Testis (tissue), 3 donors: ENCODE measurements around the gene TMEM129. TPM values are rescaled to one million over a fixed set of nuclear protein-coding genes. Genes with fewer than 3 reads are reported as not detected.

Source experiments
- DNase-seq: peaks from one replicate; pipeline ENCODE4 v3.0.0-alpha.2; 2019
- H3K27ac ChIP-seq, 2 donors: fragments of 200-600 bp; sonication (generic); one replicate each; pipeline ENCODE4 v1.5.1; 2019
- H3K27me3 ChIP-seq: fragments of 200-600 bp; sonication (generic); one replicate; pipeline ENCODE4 v1.5.1; 2019
- H3K36me3 ChIP-seq: fragments of 200-600 bp; sonication (generic); one replicate; pipeline ENCODE4 v1.5.1; 2017; ENCODE audit warnings: low read depth; ENCODE audit errors: missing control alignments
- H3K4me1 ChIP-seq: fragments of 200-600 bp; sonication (generic); one replicate; pipeline ENCODE4 v1.5.1; 2019
- H3K4me3 ChIP-seq, 2 donors: fragments of 200-600 bp; sonication (generic); one replicate each; pipeline ENCODE4 v1.5.1; 2017 to 2019
- H3K9me3 ChIP-seq: fragments of 200-600 bp; sonication (generic); one replicate; pipeline ENCODE4 v1.5.1; 2017
- POLR2A ChIP-seq: fragments of 450-650 bp; IDR thresholded peaks from one replicate; pipeline ENCODE4 v1.6.1; 2017; ENCODE audit warnings: antibody characterized with exemption, mild to moderate bottlenecking, moderate library complexity
- WGBS, 2 donors: methylation state at CpG; one replicate each; pipeline ENCODE4 v1.1.5; 2018; 5-methylcytosine and 5-hydroxymethylcytosine counted together
- intact Hi-C: fragments of 100-400 bp; cut with DNase I; formaldehyde crosslinking; loops from one replicate; pipeline ENCODE4 v1.15.1; 2023; ENCODE audit warnings: low total_unique reads
- polyA plus RNA-seq: library from polyadenylated mRNA; stranded (reverse); fragments of 350-450 nt; fragmentation: Illumina TruSeq; extraction: RNeasy Lipid Tissue Mini Kit (QIAGEN cat#74804); gene quantifications from one replicate; pipeline ENCODE4 v1.2.3, GENCODE V29; 2014; ENCODE audit warnings: low read depth, low replicate concordance; ENCODE audit not compliant: insufficient read depth
- total RNA-seq, 2 donors: library from RNA; depleted of rRNA; stranded (reverse); fragments of >200 nt; gene quantifications; one replicate each; pipeline ENCODE4 v1.2.3, GENCODE V29; 2016
- TF ChIP-seq, protein P1 (sequence below), 3 experiments: fragments of 450-650 bp in 2 of 3; fragments of 200-600 bp in 1 of 3; sonication (generic) in 1 of 3; IDR thresholded peaks; one replicate each; pipeline ENCODE4 v1.5.1; 2016 to 2019; ENCODE audit warnings: antibody characterized with exemption in 3 of 3, mild to moderate bottlenecking in 2 of 3, moderate library complexity in 1 of 3

The TMEM129 gene
- total and polyA plus RNA-seq, 3 donors from 2014 or later: 34.0 to 76.4 (median 76.1) TPM

DNA sequence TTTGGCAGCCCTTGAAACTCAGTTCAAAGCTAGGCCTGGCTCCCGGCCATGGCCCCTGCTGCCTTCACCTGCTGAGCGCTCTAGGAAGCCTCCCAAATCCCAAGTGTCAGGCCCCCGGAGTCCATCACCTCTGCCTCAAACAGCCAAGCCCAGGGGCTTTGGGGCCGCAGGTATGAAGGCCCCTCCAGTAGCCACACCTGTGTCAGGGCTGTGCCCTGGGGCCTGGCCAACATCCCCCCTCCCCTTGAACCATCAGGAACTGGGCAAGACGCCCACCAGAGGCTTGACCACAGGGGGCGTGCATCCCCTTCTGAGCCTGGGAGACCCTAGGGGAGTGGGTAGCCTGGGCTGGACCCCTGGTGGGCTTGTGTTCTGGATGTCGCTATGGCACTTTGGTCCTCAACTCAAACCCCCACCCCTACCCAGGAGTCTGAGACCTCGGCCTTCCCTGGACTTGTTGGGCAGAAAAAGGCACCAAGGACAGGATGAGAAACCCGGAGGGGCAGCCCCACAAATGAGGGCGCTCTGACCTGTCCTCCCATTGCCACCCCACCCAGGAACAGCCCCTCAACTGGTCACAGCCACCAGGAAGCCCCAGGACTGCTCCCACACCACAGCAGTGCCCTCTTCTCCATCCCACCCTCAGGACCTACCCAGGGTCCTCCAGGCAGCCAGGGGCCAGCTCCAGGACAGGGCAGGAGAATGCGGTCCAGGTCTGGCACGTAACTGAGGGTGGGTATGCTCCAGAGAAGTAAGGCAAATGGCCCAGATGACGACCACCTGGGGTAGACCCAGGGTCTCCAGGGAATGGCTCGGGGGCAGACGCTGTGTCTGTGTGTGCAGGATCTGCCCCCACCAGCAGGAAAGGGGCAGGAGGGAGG, 4.8 kb downstream of the TMEM129 start:
- Histone ChIP-seq H3K27ac (no peak overlapping the region), H3K9me3 (no peaks in the 10 kb centered on the region), H3K27me3 (no peaks in the 10 kb centered on the region), H3K4me3 (no peak overlapping the region), H3K4me1 (peaks cover 24% of the 10 kb centered on the region), H3K36me3 (no peaks in the 10 kb centered on the region)
- no peak for TF ChIP-seq POLR2A
- TF ChIP-seq, protein P1, sequence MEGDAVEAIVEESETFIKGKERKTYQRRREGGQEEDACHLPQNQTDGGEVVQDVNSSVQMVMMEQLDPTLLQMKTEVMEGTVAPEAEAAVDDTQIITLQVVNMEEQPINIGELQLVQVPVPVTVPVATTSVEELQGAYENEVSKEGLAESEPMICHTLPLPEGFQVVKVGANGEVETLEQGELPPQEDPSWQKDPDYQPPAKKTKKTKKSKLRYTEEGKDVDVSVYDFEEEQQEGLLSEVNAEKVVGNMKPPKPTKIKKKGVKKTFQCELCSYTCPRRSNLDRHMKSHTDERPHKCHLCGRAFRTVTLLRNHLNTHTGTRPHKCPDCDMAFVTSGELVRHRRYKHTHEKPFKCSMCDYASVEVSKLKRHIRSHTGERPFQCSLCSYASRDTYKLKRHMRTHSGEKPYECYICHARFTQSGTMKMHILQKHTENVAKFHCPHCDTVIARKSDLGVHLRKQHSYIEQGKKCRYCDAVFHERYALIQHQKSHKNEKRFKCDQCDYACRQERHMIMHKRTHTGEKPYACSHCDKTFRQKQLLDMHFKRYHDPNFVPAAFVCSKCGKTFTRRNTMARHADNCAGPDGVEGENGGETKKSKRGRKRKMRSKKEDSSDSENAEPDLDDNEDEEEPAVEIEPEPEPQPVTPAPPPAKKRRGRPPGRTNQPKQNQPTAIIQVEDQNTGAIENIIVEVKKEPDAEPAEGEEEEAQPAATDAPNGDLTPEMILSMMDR (IDR thresholded peaks at IDR 0.05): no peak
- intact Hi-C loops: no loop called here
- no peak for DNase-seq
- WGBS, 2 donors: 84 to 86% methylated on average over 12 to 15 of the region's 15 CpGs

DNA sequence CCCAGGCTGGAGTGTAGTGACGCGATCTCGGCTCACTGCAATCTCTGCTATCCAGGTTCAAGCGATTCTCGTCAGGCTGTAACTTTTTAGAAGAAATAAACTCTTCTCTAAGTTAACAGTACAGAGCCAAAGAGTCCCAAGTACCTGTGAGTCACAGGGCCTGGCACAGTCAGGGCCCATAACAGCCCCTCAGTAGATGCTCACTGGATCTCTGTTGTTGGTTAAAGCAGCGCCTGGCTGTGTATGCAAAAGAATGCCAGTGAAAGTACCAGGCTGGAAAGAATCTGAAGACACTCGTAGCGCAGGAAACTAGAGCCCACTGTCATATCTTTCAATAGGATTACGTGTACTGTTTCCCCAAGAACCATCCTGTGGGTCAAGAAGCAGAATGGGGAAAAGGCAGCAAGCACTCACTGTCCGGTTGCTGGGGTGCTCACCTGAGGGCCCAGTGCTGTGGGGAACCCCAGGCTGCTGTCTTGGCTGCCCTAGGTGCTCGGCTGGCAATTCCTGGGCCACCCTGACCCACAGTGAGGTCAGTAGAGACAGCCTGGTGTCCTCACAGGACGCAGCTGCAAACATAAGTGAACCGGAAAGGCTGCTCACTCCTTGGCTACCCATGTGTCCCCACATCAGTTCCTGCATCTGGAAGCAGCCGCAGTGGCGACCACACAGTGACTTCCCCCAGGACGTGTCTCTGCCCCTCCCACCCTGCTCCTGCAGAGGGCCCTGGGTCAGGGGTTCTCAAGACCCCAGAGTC, 5.9 kb downstream of the TMEM129 start:
- intact Hi-C loops: no loop called here
- Histone ChIP-seq H3K4me1 (peaks cover 36% of the 10 kb centered on the region), H3K4me3 (no peak overlapping the region), H3K27ac (no peak overlapping the region), H3K27me3 (no peaks in the 10 kb centered on the region), H3K9me3 (no peaks in the 10 kb centered on the region), H3K36me3 (no peaks in the 10 kb centered on the region)
- DNase-seq: no peak
- no peak for TF ChIP-seq POLR2A
- TF ChIP-seq, protein P1 (IDR thresholded peaks at IDR 0.05): no peak
- WGBS, 2 donors: 76 to 82% methylated on average over 16 of the region's 16 CpGs

DNA sequence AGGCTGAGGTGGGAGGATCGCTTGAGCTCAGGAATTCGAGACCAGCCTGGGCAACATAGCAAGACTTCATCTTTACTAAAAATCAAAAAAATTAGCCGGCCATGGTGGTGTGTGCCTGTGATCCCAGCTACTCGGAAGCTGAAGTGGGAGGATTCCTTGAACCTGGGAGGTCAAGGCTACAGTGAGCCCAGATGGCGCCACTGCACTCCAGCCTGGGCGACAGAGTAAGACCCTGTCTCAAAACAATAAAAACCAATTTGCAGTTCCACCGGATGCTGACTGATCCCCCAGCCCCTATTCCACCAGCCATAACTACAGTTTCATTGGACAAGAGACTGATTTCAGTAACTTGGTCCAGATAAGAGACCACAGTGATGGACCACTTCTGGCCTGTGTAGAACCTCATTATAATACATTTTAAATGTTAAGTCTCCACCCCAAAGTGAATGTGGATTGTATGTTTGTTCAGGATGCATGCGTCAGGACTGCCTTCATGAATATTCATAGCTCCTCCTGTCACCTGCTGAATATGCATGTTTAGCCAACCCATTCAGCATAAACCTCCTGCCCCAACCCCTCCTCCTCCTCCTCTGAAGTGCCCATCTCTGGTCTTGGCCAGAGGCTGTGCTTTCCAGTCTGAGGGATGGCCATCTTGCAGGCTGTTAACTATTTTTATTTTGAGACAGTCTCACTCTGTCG, 6.7 kb downstream of the TMEM129 start:
- no peaks in the 10 kb centered on the region for H3K36me3 ChIP-seq
- TF ChIP-seq POLR2A: no peak
- TF ChIP-seq, protein P1 (IDR thresholded peaks at IDR 0.05): no peak
- intact Hi-C loops: loop anchor here (5.0 kb wide), 1 partner anchor 548 kb away; the partner anchor contains the start of gene MXD4
- H3K9me3 ChIP-seq: no peaks in the 10 kb centered on the region
- H3K4me3 ChIP-seq: no peak overlapping the region
- no peaks in the 10 kb centered on the region for H3K27me3 ChIP-seq
- peaks cover 36% of the 10 kb centered on the region for H3K4me1 ChIP-seq
- 51 to 54% methylated on average over 9 of the region's 9 CpGs for WGBS, 2 donors
- no peak overlapping the region for H3K27ac ChIP-seq
- DNase-seq: no peak

DNA sequence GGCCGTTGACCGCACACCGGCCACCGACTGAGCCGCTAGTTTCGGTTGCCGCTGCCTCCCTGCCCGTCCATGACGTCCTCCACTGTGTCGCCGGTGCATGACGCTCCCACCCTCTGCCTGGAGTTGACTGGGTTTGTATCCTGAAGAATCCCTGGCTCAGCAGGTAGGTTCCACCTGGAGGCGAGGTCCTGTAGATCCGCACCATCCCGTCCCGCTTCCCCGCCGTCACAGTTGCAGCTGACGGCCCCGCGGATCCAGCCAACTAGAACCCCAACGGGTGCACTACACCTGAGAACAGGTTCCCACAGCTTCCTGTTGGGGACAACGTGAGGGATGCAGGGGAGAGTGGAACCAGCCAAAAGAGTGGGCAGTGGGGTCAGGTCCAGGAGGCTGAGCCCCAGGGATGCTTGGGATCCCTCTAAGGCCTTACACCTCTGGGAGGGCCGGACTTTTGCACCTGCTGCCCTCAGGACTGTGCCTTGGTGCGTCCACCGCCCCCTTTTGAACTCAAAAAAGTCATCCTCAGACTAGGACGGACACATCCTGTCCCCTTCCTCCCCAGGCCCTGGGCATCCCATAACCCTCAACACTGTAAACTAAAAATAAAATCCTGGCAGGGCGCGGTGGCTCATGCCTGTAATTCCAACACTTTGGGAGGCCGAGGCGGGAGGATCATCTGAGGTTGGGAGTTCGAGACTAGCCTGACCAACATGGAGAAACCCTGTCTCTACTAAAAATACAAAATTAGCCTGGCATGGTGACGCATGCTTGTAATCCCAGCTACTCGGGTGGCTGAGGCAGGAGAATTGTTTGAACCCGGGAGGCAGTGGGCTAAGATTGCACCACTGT, 7.9 kb downstream of the TMEM129 start:
- no peaks in the 10 kb centered on the region for H3K36me3 ChIP-seq
- 24 to 48% methylated on average over 10 to 35 of the region's 35 CpGs for WGBS, 2 donors
- DNase-seq: no peak
- H3K4me1 ChIP-seq: peaks cover 37% of the 10 kb centered on the region
- peak overlapping the region; percentile 96 to 100 for H3K27ac ChIP-seq
- TF ChIP-seq POLR2A: no peak
- intact Hi-C loops: loop anchor here (5.0 kb wide), 1 partner anchor 549 kb away; the partner anchor contains the start of gene MXD4
- H3K4me3 ChIP-seq: peak overlapping the region; percentile 93 to 95
- H3K9me3 ChIP-seq: no peaks in the 10 kb centered on the region
- no peaks in the 10 kb centered on the region for H3K27me3 ChIP-seq
